HG02884 (cell line): ENCODE results near the gene SYP.
"Not testable (repeated sequence)": the region's sequence is repeated elsewhere in the genome, so short reads cannot be mapped to it uniquely, and the experiment has no call there.

Source experiments
- ATAC-seq: cut with Tn5 transposase; IDR thresholded peaks from one replicate; pipeline ENCODE4 v1.9.1; 2021; ENCODE audit warnings: mild to moderate bottlenecking, moderate library complexity; ENCODE audit not compliant: unreplicated experiment

SYP gene

DNA sequence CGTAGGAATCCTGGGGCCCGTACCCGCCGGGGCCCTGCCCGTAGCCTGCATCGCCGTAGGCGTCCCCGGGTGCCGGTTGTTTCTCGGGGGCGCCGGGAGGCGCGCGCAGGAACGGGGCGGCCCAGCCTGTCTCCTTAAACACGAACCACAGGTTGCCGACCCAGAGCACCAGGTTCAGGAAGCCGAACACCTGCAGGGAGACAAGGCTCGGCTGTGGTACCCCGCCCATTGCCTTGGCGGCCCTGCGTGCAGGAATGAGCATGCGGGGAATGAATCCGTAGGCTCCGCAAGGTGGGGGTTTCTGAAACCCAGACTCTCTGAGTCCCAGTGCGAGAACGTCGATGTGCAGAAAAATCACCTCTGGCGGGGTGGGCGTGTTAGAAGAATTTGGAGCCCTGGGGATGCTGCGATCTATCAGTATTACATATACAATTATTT, 8.4 kb downstream of the SYP start:
- peak; percentile 4 for ATAC-seq

DNA sequence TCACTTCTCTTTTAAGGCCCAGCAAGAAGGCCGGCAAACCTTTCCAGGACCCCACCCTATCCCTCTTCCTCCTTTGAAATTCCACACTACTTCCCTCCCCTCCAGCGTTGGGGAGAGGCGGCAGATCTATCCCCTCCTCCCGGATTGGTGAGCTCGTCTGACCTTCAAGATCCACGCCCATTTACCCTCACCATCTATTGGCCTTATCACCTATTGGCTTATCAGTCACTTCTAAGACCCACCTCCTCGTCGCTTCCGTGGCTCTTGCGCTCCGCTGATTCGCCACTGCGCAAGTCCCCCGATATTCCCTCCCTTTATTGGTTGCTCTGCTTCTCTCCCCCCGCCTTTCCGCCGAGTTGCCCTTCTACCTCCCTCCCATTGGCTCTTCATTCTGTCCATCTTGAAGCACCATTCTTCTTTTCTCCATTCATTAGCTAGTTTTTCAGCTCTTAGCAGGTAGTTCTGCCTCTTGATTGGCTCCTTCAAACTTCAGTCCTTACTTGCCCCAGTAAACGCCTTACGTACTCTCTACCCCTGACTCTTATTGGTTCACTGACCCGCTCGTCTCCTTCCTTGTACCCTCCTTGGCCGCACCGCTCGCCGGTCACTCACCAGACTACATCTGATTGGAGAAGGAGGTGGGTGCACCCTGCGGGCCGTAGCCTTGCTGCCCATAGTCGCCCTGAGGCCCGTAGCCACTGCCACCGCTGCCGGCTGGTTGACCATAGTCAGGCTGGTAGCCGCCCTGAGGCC, 9.0 kb downstream of the SYP start:
- ATAC-seq, result peak; percentile 90

DNA sequence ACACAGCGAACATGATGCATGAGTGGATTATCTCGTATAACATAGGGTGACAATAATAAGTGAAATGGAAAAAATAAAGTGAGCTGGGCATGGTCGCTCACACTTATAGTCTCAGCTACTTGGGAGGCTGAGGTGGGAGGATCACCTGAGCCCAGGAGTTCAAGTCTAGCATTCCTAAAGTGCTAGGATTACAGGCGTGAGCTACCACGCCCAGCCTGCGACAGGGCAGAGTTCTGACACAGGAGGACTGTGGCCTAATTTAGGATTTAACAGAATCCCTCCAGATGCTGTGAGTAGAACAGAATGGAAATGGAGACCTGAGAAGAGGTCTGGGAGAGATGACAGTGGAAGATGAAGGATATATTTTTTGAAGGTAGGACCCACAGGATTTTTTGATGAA, 10.4 kb downstream of the SYP start:
- no peak for ATAC-seq

DNA sequence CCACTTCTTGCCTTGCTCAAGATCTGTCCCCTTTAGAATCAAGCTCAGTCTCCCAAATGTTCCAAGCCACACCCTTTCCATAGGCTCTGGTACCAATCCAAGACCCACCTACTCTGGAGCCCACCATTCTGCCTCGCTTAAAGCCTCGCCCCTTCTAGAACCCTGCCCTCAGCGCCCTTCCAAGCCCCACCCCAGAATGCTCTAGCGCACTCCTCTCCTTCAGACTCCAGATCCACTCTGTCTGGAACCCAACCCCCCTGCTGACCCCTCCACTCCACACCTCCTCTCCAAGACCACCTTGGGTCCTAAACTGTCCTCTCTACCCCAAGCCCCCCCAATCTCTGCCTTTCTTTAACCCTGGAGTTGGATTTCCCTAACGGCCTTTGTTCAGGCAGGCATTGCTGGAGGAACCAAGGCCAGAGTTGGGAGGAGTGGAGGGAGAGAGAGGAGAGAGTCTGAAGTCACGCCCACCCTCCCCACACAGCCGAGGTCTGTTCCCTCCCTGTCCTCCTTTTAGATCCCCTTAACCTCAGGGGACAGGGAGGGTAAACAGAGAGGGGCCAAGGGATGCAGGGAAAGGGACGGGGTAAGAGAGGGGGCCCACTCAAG, 11.4 kb downstream of the SYP start:
- no peak for ATAC-seq

DNA sequence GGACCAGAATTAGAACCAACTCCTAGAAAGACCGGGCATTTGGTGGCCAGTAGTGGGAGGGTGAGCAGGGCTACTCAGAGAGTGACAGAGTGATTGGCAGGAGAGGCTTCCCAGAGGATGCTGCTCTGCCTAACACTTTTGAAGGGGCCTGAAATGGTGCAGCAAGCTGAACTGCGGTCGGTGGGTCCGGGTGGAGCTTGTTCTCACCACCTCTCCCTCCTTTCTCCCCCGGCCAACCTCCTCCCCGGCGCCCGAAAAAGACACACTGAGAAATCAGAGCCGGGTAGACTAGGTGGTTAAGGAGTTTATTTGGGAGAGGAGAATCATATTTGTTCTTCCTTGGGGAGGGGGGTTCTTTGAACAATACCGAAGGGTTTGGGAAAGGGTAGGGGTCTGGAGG, 12.5 kb downstream of the SYP start:
- no peak for ATAC-seq

DNA sequence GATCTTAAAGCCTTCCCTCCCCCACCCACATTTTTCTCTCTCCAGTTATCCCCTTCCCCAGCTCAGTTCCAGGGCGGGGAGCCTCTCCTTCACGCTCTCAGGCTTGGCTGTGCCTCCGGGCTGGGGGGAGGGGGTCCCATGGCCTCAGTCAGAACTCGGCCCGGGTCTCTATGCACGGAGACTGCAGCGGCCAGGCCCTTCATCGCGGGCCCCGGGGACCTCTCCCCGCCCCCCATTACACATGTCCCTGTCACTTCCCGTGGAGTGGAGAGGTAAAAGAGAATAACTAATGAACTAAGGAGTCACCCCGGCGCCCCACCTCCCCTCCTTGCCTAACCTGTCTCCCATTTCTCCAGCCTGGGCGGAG, 13.0 kb downstream of the SYP start:
- no peak for ATAC-seq

DNA sequence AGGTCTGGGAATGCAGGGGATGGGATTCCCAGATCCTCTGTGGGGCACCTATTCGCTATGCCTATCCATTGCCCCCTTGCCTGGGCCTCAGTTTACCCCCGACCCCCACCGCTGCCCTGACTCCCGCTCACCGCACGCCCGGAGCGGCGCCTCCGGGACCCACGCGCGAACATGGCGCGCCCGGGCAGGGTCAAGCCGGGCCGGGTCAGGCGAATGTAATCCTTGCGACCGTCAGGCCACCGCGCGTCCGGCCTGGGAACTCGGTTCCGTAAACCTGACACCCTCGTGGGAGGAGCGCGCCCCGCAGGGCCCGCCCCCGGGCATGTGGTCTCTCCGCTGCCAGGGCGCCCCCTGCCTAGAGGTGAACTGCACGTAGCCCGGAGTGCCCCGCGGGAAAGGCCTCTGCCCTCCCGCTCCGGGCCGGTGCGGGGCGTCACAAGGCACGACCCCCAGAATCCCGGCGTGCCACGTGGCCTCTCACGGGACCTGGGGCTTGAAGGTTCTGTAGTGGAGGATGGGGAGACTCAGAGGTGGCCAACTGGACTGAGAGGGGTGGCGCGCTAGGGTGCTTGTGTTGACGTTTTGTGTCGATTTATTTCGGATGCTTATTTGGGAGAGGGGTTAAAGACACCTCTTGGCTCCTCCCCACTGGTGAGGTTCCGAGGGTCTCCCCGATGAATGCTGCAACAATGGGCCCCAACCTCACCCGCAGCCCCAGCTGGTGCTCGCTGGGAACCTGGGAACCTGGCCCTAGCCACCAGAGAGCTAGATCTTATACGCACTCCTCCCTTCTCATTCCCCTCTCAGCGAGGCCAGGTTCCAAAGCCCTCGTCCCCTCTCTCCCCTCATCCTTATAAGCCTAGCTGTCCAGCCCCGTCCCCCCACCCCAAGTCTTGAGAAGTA, 13.6 kb downstream of the SYP start, which contains the start of gene PRICKLE3:
PRICKLE3 (minus strand) TSS at position 249 of the 903 bp plus-strand sequence; CDS start at position 173, 76 bp downstream.
- no peak for ATAC-seq

DNA sequence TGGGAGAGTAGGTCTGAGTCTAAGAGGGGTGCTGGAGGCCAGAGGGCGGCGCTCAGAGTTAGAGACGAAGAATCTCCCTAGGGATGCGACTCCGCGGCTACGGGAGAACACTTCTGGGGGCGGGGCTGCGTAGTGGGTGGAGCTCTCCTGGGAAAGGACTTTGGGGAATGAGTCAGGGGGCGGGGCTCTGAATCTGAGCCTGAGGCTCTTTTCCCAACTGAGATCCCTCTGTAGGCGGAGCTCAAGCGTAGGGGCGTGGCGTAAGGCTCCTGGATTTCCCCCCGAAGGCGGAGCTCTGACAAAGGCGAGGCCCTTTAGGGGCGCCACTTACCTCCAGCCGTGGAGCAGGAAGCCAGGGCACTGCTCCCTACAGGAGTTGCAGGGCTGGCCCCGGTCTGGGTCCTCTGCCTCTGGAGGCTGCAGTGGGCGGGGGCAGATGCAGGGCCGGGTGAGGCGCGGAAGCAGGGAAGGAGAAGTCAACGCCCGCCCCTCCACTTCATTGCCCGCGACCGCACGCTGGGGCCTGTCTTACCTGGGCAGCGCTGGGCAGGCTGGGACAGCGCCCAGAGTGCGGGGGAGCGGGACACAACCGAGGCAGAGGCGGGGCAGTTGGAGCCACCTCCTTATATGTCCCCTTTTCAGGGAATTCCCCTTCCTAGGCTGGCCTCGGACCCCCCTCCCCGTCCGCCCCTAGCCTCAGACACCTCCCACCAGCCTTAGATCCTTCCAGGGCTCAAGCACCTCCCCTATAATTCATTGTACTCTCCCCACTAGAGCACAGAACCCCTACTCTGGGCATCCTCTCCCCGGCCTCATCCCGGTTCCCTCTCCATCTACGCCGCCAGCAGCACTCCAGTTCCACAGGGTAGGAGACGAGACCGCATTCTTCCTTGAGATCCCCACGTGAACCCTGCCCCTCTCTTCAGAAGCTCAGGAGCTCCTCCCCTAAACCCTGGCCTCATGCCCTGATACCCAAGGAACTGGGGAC, 15.4 kb downstream of the SYP start:
- no peak for ATAC-seq

DNA sequence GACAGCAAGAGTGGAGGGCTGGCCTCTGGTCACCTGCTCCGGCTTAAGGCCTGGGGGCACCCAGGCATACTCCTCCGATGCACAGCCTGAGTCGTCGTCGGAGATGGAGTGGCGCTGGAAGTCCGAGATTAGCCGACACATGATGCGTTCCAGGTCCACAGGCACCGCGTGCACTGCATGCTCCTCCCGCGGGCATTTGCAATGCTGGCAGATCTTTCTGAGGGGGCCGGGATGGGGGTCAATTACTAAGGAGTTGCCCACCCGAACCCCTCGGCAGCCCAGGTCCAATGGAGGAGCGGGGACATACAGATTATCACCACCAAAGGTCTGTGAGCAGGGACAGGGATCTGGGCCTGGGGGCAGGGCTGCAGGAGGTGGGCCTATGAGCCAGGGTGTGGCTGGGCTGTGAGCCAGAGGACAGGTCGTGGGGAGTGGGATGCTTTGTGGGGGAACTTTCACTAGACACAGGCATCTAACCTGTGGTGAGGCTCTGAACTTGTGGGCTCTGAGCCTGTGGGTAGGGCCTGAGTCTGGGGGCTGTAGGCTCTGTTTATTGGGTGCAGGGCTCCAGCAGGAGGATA, 16.2 kb downstream of the SYP start:
- ATAC-seq, result no peak

DNA sequence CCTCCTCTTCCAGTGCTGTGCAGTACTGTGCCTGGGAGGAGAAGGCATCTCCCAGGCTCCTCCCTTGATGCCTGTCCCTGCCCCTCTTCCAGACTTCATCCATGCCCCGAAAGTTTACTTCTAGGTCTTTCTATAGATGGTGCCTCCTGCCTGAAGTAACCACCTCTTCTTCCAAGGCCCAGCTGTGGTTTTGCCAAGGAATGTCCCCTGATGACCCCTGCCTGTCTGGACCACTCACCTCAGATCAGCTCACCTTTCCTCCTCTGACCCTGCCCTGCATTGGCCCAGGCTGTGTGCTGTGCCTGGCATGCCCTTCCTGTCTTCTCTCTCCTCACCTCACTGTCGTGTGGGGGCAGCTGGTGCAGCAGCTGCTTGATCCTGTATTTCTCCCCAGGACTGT, 20.6 kb downstream of the SYP start:
- ATAC-seq, result no peak

DNA sequence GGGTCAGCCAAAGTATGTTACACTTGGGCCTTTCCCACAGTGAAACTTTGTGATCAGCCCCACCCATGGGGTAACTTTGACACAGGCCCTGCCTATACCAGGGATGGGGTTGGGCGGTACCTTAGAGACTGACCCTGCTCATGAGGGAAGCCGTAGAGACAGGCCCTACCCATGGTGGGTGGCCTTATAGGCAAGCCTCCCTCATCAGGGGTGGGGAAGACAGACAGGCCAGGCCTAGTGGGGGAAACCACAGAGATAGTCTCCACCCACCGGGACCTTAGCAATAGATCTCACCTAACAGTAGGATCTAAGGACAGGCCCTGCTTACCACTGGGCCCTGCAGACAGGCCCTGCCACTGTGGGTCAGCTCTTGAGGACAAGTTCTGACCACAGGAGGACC, 21.5 kb downstream of the SYP start:
- no peak for ATAC-seq

DNA sequence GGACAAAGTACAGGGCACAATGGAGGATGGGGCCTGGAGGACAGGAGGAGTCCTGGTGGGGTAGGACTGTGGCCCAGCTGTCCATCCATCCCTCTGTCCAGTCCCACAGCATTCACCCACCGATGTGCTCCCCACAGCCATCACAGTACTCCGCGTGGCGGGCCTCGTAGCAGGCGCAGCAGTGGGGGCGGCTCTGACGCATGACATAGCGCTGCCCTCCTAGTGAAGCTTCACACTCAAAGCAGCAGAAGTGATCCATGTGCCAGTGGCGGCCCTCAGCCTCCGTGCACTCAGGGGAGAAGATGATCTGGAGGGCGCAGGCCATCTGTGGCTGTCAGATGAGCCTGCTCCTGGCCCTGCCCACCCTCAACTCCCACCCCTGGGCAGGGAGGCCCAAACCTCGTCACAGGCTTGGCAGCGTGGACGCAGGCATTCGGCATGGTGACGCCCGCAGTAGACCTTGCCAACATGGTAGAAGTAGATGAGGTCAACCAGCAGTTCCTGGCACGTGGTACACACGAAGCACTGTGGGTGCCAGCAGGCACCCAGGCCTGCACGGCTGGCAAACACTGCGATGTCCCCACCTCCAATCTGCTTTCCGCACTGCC, 22.0 kb downstream of the SYP start:
- no peak for ATAC-seq

DNA sequence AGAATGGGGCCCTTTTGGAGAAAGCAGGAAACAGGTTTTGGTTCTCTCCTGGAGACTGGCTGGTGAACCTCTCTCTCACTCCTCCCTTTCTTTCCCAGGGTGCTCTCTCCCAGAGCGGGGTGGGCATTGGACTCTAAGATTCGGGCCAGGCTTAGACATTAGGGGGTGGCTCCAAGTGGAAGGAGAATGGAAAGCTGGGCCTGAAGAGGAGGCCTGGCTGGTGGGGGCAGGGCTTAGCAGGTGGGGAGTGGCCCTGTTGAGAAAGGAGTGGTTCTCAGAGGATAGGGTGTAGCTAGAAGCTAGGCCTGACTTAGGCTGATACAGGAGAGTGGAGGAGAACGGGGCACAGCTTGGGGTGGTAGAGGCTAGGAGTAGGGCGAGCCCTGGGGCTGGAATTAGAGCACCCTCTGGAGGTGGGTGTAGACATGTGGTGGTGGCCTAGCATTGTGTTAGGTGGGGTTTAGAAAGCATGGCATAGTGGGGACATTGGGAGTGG, 22.6 kb downstream of the SYP start:
- no peak for ATAC-seq

DNA sequence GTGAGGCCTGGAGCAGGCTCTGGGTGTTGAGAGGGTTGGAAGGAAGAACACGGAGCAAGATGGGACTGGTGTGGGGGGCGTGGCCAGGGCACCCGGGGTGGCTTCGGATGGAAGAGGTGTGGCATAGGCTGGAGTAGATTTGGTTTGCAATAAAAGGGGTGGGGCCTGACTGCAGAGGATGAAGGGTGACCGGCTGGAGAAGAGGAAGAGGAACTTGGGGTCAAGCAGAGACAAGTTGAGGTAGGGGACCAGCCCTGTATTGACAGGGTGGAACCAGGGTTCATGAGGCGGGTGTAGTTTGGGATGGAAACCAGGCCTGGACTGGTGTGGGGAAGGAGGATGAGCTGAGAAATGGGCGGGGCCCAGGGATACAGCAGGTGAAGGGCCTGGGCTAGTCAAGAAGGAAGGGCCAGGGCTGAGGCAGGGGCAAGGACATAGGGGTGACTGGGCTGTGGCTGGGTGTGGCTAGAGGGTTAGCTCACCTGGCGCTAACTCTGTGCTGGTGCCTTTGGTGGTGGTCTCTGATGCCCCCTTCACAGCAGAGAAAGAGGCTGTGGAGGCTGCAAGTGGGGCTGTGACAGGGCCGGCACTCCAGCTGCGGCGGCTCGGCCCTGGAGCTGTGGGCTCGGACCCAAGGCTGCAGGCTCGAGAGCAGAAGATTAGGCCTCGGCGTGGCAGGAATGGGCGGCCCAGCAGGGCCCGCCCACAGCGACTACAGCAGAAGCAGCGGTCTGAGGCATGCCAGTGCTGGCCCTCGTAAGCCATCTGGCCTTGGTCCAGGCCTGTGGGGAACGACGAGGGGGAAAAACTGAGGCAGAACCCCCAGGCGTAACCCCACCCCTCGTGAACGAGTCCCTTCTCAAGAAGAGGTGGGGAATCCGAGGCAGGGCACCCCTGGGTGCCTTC, 23.3 kb downstream of the SYP start:
- ATAC-seq, result no peak

DNA sequence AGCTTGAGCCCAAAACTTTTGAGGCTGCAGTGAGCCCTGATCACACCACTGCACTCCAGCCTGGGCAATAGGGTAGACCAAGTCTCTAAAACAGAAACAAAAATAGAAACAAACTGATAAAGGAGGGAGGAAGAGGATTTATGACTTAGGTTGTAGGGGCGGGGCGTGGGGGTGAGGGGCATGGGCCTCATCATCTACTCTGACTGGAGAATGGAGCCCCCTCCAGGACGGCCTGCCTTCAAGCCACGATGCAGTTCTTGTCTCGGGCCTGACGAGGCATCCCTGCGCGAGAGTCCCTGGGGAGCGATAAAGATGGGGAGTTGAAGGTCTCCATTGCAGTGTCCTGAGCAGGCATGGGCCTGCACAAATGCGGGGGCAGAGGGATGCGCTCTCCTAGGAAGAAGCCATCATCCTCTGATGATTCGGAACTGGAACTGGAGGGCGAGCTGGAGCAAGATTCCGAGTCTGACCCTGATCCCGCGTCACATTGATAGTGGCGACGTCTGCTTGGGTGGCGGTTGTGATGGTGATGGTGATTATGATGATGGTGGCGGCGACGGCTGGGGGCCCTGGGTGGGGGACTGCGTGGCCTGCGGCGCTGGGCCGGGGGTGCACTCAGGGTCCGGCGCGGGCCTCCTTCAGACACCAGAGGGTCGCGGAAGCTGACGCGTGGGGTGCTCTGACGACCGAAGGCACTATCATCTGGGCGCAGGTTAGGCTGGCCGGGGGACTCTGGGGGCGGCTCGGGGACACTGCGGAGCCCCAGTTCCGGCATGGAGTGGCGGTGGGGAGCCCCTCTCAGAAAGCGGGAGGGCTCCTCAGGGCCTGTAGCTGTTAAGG, 24.3 kb downstream of the SYP start:
- no peak for ATAC-seq

DNA sequence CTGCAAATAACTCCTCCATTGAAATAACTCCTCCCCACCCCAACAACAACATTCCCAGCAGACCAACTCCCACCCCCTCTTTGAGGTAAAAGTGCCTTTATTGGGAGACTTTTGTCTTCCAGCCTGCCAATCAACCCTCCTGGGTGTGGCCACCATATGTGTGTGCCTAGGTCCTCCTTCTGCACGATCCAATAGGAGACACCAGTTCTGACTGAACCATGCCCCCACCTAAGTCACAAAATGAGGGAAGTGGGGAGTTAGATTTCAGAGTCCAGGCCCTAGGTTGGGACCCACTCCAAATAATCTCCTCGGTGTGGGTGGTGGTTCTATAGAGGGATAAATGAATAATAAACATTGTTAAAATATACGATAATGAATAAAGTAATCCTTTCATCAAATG, 25.3 kb downstream of the SYP start:
- ATAC-seq, result no peak

DNA sequence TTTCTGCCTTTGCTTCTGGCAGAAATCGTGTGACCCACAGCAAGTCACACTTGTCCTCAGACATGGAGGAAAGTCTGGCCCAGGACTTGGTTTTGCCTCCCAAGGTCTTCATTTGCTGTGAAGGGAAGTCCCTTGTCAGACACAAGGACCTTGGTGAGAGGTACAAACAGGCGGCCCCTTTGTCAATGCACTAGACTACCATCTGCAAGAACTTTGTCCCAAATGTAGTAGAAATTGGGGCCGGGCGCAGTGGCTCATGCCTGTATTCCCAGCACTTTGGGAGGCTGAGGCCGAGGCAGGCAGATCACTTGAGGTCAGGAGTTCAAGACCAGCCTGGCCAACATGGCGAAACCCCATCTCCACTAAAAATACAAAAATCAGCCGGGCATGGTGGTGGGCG, 26.4 kb downstream of the SYP start:
- ATAC-seq, result not testable (repeated sequence)
